PC-3 (cell line): ENCODE measurements around the gene RAI14. TPM values are rescaled to one million over a fixed set of nuclear protein-coding genes. Genes with fewer than 3 reads are reported as not detected.

ENCODE experiments used
- ATAC-seq: fragments of 200-7000 bp; cut with Tn5 transposase; 2 replicates; pipeline ENCODE4 v1.9.1; 2020; ENCODE audit warnings: mild to moderate bottlenecking, moderate library complexity
- BruUV-seq: library from RNA; stranded (reverse); fragments of 400-500 nt; replicated peaks from 2 replicates; lab custom pipeline; 2021; lab: Mats Ljungman, UMichigan
- CTCF ChIA-PET: fragments of 300-600 bp; sonication (Branson Sonifier 250); formaldehyde crosslinking; loops from one replicate; lab custom pipeline; 2022; ENCODE audit warnings: antibody characterized with exemption; lab: Charles Lee
- POLR2A ChIA-PET: fragments of 300-600 bp; sonication (Branson Sonifier 250); formaldehyde crosslinking; loops from one replicate; lab custom pipeline; 2022; ENCODE audit warnings: antibody characterized with exemption; ENCODE audit not compliant: unreplicated experiment; lab: Charles Lee
- DNase-seq: peaks from one replicate; pipeline ENCODE4 v3.0.0-alpha.2; 2015
- H2AFZ ChIP-seq: fragments of 300-600 bp; sonication (generic); 2 replicates; pipeline ENCODE4 v1.6.0; 2016; ENCODE audit warnings: antibody characterized with exemption, low read length
- H3F3A ChIP-seq: fragments of 300-600 bp; sonication (generic); one replicate; pipeline ENCODE4 v1.6.0; 2017; ENCODE audit warnings: antibody characterized with exemption, low read length, control low read depth, mild to moderate bottlenecking; ENCODE audit not compliant: unreplicated experiment
- H3K27ac ChIP-seq: fragments of 300-600 bp; sonication (generic); 2 replicates; pipeline ENCODE4 v1.5.1; 2016; ENCODE audit warnings: mild to moderate bottlenecking, low read length
- H3K27me3 ChIP-seq: fragments of 300-600 bp; sonication (generic); 2 replicates; pipeline ENCODE4 v1.6.1; 2016; ENCODE audit warnings: low read length, mixed read lengths
- H3K36me3 ChIP-seq: fragments of 300-600 bp; sonication (generic); 2 replicates; pipeline ENCODE4 v1.6.1; 2016; ENCODE audit warnings: low read depth, mixed run types, low read length, mixed read lengths
- H3K4me1 ChIP-seq: fragments of 300-600 bp; sonication (generic); 2 replicates; pipeline ENCODE4 v1.5.1; 2016; ENCODE audit warnings: low read length; ENCODE audit not compliant: insufficient read depth
- H3K4me2 ChIP-seq: fragments of 300-600 bp; sonication (generic); 2 replicates; pipeline ENCODE4 v1.6.0; 2016; ENCODE audit warnings: low read length
- H3K4me3 ChIP-seq: fragments of 300-600 bp; sonication (generic); 2 replicates; pipeline ENCODE4 v1.5.1; 2016; ENCODE audit warnings: mild to moderate bottlenecking, low read length, mixed read lengths
- H3K79me2 ChIP-seq: fragments of 300-600 bp; sonication (generic); 2 replicates; pipeline ENCODE4 v1.6.1; 2017; ENCODE audit warnings: low read length, mixed read lengths
- H3K9ac ChIP-seq: fragments of 300-600 bp; sonication (generic); 2 replicates; pipeline ENCODE4 v1.6.0; 2016; ENCODE audit warnings: mild to moderate bottlenecking, low read length
- H3K9me2 ChIP-seq: fragments of 300-600 bp; sonication (generic); replicated peaks from 2 replicates; pipeline ENCODE4 v1.6.1; 2016; ENCODE audit warnings: mixed run types, low read length, mixed read lengths
- H3K9me3 ChIP-seq: fragments of 300-600 bp; sonication (generic); 2 replicates; pipeline ENCODE4 v1.6.1; 2016; ENCODE audit warnings: low read length, mixed read lengths
- H4K20me1 ChIP-seq: fragments of 300-600 bp; sonication (generic); 2 replicates; pipeline ENCODE4 v1.6.1; 2016; ENCODE audit warnings: low read length, mixed read lengths
- EZH2 ChIP-seq: fragments of 300-600 bp; sonication (generic); IDR thresholded peaks from one replicate; pipeline ENCODE4 v1.6.1; 2017; ENCODE audit warnings: antibody characterized with exemption, mild to moderate bottlenecking, low read length; ENCODE audit not compliant: unreplicated experiment
- EZH2phosphoT487 ChIP-seq: fragments of 300-600 bp; sonication (generic); IDR thresholded peaks from 2 replicates; pipeline ENCODE4 v1.6.1; 2018; ENCODE audit warnings: mild to moderate bottlenecking, antibody characterized with exemption, low read length, borderline replicate concordance
- intact Hi-C: fragments of 100-400 bp; cut with micrococcal nuclease; formaldehyde crosslinking; loops from 2 replicates; pipeline ENCODE4 v1.9.0; 2023
- total RNA-seq: library from RNA; depleted of rRNA; stranded (reverse); fragments of >200 nt; gene quantifications from 2 replicates; pipeline ENCODE4 v1.2.3, GENCODE V29; 2014
- TF ChIP-seq, protein P1 (sequence below): fragments of 300-600 bp; sonication (generic); conservative IDR thresholded peaks from 2 replicates; pipeline ENCODE4 v1.5.1; 2017; ENCODE audit warnings: antibody characterized with exemption, low read depth, mild to moderate bottlenecking, low read length

RAI14 gene
- total RNA-seq, 1 experiment from 2014 or later: 73.5 TPM

DNA sequence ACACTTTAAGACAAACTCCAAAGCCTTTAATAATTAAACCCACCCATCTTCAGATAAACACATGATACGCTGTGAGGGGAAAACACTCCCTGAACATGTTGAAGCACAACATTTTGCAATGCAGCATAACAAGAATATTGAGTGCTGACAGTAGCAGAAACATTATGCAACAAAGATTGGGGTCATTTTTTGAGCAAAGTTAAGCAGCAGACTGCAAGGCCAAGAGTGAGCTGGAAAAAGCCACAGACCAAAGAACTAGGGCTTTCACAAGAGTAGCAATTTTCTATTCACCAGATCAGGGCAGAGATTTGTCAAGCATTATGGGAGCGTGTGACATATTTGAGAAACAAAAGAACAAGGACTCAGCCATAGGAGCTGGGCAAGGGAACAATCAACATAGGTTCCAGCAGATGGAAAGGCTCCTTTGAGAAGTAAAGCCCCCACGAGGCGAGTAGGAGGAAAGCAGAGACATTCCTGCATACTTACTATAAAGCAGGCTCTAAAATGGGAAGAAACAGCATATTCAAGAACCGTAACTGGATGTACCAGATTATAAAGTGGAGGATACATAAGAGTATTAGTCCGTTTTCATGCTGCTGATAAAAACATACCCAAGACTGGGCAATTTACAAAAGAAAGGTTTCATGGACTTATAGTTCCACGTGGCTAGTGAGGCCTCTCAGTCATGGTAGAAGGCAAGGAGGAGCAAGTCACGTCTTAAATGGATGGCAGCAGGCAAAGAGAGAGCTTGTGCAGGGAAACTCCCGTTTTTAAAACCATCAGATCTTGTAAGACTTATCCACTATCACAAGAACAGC lies 178.1 kb downstream of the RAI14 start:
- CTCF ChIA-PET: no interaction called here
- ATAC-seq: no peak

DNA sequence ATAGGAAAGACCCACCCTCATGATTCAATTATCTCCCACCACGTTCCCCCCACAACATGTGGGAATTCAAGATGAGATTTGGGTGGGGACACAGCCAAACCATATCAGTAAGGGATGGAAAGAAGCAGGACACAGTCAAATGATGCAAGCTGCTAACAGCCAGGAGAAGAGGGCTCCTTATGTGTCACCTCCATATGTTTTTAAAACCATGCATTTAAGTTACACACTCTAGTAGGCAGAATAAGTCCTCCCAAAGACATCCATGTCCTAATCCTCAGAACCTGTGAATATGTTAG lies 178.6 kb downstream of the RAI14 start:
- TF ChIP-seq EZH2phosphoT487: no peak
- TF ChIP-seq, protein P1, sequence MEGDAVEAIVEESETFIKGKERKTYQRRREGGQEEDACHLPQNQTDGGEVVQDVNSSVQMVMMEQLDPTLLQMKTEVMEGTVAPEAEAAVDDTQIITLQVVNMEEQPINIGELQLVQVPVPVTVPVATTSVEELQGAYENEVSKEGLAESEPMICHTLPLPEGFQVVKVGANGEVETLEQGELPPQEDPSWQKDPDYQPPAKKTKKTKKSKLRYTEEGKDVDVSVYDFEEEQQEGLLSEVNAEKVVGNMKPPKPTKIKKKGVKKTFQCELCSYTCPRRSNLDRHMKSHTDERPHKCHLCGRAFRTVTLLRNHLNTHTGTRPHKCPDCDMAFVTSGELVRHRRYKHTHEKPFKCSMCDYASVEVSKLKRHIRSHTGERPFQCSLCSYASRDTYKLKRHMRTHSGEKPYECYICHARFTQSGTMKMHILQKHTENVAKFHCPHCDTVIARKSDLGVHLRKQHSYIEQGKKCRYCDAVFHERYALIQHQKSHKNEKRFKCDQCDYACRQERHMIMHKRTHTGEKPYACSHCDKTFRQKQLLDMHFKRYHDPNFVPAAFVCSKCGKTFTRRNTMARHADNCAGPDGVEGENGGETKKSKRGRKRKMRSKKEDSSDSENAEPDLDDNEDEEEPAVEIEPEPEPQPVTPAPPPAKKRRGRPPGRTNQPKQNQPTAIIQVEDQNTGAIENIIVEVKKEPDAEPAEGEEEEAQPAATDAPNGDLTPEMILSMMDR: no peak
- TF ChIP-seq EZH2: no peak
- ChIA-PET CTCF (no interaction called here), POLR2A (no interaction called here)
- Histone ChIP-seq H3K36me3 (peaks cover 30% of the 10 kb centered on the region), H3K9me2 (no peaks in the 10 kb centered on the region), H3K4me3 (no peak overlapping the region), H3K4me1 (peaks cover 4% of the 10 kb centered on the region; the same call in 1 of the 2 replicates), H3K4me2 (no peak overlapping the region), H3K27ac (no peak overlapping the region), H3K9me3 (no peaks in the 10 kb centered on the region), H3F3A (no peaks in the 10 kb centered on the region), H2AFZ (no peak overlapping the region), H3K9ac (no peak overlapping the region), H4K20me1 (no peaks in the 10 kb centered on the region), H3K79me2 (no peaks in the 10 kb centered on the region), H3K27me3 (no peaks in the 10 kb centered on the region)
- no TSS peak for BruUV-seq
- intact Hi-C loops: loop anchor here (5.0 to 10.0 kb wide), 4 partner anchors 177 to 347 kb away; partner anchors contain the start of gene RAI14
- DNase-seq (no peak), ATAC-seq (no peak)

More for the DNA sequence above, 178.1 kb downstream of the RAI14 start:
- Histone ChIP-seq H4K20me1 (no peaks in the 10 kb centered on the region), H3K36me3 (peaks cover 35% of the 10 kb centered on the region), H3K4me1 (peaks cover 4% of the 10 kb centered on the region; the same call in 1 of the 2 replicates), H3K27me3 (no peaks in the 10 kb centered on the region), H3K4me3 (no peak overlapping the region), H3K27ac (no peak overlapping the region), H3F3A (no peaks in the 10 kb centered on the region), H3K4me2 (no peak overlapping the region), H2AFZ (no peak overlapping the region), H3K9me2 (no peaks in the 10 kb centered on the region), H3K9ac (no peak overlapping the region), H3K9me3 (no peaks in the 10 kb centered on the region), H3K79me2 (no peaks in the 10 kb centered on the region)
- intact Hi-C loops: loop anchor here (10.0 kb wide), 1 partner anchor 309 kb away; no protein-coding TSS in a partner anchor
- no peak for DNase-seq
- POLR2A ChIA-PET: no interaction called here
- TF ChIP-seq EZH2 (no peak), EZH2phosphoT487 (no peak)
- TF ChIP-seq, protein P1: no peak
- BruUV-seq: no TSS peak

- POLR2A ChIA-PET: no interaction called here
- Histone ChIP-seq H3K9ac (no peak overlapping the region), H3F3A (no peaks in the 10 kb centered on the region), H3K36me3 (peaks cover 23% of the 10 kb centered on the region), H3K9me3 (no peaks in the 10 kb centered on the region), H3K9me2 (no peaks in the 10 kb centered on the region), H4K20me1 (no peaks in the 10 kb centered on the region), H3K27me3 (no peaks in the 10 kb centered on the region), H3K4me3 (no peak overlapping the region), H3K79me2 (no peaks in the 10 kb centered on the region), H3K4me2 (no peak overlapping the region), H3K27ac (no peak overlapping the region), H2AFZ (no peak overlapping the region), H3K4me1 (peaks cover 4% of the 10 kb centered on the region; the same call in 1 of the 2 replicates)
- no peak for DNase-seq
- no TSS peak for BruUV-seq
- CTCF ChIA-PET: no interaction called here
- intact Hi-C loops: loop anchor here (5.0 to 10.0 kb wide), 4 partner anchors 178 to 348 kb away; partner anchors contain the start of gene RAI14
- TF ChIP-seq, protein P1: no peak
- TF ChIP-seq EZH2phosphoT487: no peak
- no peak for ATAC-seq
Observed at GRCh38 chr5:34835664-34836063, 179.5 kb downstream of the RAI14 start.
